Chondrocyte (in vitro differentiated cells): Measurements from ENCODE around the gene BAG5. TPM values are rescaled to one million over a fixed set of nuclear protein-coding genes. Genes with fewer than 3 reads are reported as not detected.

Experiments used
- DNase-seq: peaks from one replicate; pipeline ENCODE4 v3.0.0; 2021; ENCODE audit warnings: mixed read lengths, low spot score
- H3K27ac Mint-ChIP-seq: one replicate; pipeline ENCODE4 v1.8.0; 2021; ENCODE audit warnings: mild to moderate bottlenecking, moderate library complexity, mixed read lengths; ENCODE audit not compliant: unreplicated experiment
- H3K27me3 Mint-ChIP-seq: 2 replicates; pipeline ENCODE4 v1.8.0; 2021; ENCODE audit warnings: low read depth, mixed read lengths
- H3K36me3 Mint-ChIP-seq: 2 replicates; pipeline ENCODE4 v1.8.0; 2021; ENCODE audit warnings: low read depth, mixed read lengths
- H3K4me1 Mint-ChIP-seq: 2 replicates; pipeline ENCODE4 v1.8.0; 2021; ENCODE audit warnings: low read depth, mild to moderate bottlenecking, mixed read lengths
- H3K4me3 Mint-ChIP-seq: one replicate; pipeline ENCODE4 v1.8.0; 2021; ENCODE audit warnings: mild to moderate bottlenecking, moderate library complexity, mixed read lengths; ENCODE audit not compliant: unreplicated experiment
- H3K9me3 Mint-ChIP-seq: 2 replicates; pipeline ENCODE4 v1.8.0; 2021; ENCODE audit warnings: low read depth, mixed read lengths
- CTCF ChIP-seq: fragments of 200-600 bp; sonication (generic); IDR thresholded peaks from 2 replicates; pipeline ENCODE4 v1.5.0; 2021; ENCODE audit warnings: antibody characterized with exemption, mild to moderate bottlenecking, moderate library complexity
- total RNA-seq: library from RNA; stranded (reverse); gene quantifications from 3 replicates; pipeline ENCODE4 v1.2.1, GENCODE V29; 2021

Gene BAG5
- total RNA-seq, 1 donor from 2014 or later: 22.6 TPM

DNA sequence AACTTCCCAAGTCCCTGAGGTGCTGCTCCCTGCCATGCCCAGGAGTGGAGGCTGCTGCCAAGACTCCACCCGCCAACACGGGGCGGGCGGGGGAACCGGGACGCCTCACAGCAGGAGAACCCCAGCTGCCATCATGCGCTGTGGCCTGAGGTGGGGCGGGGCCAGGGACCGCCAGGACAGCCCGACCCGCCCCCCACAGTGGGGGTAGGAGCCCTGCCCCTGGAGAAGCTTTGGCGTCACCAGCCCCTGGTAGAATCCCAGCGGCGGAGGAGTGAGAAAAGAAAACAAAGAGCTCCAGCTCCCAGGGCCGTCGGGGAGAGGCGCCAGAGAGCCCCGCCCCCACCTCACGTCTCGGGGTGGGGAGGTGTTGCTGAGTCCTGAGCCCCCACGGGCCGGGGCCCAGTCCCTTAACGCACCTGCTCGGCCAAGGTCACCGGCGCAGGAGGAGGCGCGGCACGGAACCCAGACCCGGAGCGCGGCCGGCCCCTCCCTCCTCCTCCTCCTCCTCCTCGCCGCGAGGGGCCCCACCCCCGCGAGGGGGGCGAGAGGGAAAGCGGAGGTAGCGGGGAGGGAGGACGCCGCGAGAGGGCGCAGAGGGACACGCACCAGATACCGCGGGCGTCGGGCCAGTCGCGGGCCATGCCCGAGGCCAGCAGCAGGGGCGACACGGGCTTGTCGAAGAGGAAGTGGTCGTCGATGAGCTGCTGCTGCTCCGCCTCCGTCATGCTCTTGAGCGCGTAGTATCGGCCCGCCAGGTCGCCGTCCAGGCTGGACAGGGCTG is 41.6 kb downstream of the BAG5 start:
- peak overlapping the region; percentile 63 for H3K4me3 Mint-ChIP-seq
- peak overlapping the region; percentile 63 for H3K27ac Mint-ChIP-seq
- peak; percentile 80 for TF ChIP-seq CTCF
- DNase-seq: peak; percentile 93
- no peaks in the 10 kb centered on the region for H3K27me3 Mint-ChIP-seq
- H3K36me3 Mint-ChIP-seq: no peaks in the 10 kb centered on the region
- H3K9me3 Mint-ChIP-seq: no peaks in the 10 kb centered on the region
- peaks cover 40% of the 10 kb centered on the region for H3K4me1 Mint-ChIP-seq

GRCh38 chr14:103520269-103520656 is 42.2 kb downstream of the BAG5 start:
- H3K4me3 Mint-ChIP-seq: peak overlapping the region; percentile 63
- H3K27me3 Mint-ChIP-seq: no peaks in the 10 kb centered on the region
- H3K27ac Mint-ChIP-seq: peak overlapping the region; percentile 75

GRCh38 chr14:103519837-103520212 is 42.6 kb downstream of the BAG5 start:
- peak overlapping the region; percentile 75 for H3K27ac Mint-ChIP-seq
- H3K9me3 Mint-ChIP-seq: no peaks in the 10 kb centered on the region
- peak; percentile 92 for DNase-seq
- TF ChIP-seq CTCF: no peak
- H3K4me1 Mint-ChIP-seq: peaks cover 34% of the 10 kb centered on the region
- no peaks in the 10 kb centered on the region for H3K36me3 Mint-ChIP-seq
- no peaks in the 10 kb centered on the region for H3K27me3 Mint-ChIP-seq
- no peak overlapping the region for H3K4me3 Mint-ChIP-seq

More at GRCh38 chr14:103520269-103520656, 42.2 kb downstream of the BAG5 start:
- TF ChIP-seq CTCF: no peak
- DNase-seq: peak; percentile 91
- Mint-ChIP-seq H3K4me1 (peaks cover 35% of the 10 kb centered on the region), H3K9me3 (no peaks in the 10 kb centered on the region), H3K36me3 (no peaks in the 10 kb centered on the region)

GRCh38 chr14:103519043-103519836 is 43.2 kb downstream of the BAG5 start:
- Mint-ChIP-seq H3K27me3 (no peaks in the 10 kb centered on the region), H3K27ac (peak overlapping the region; percentile 75), H3K9me3 (no peaks in the 10 kb centered on the region), H3K4me1 (peaks cover 34% of the 10 kb centered on the region), H3K4me3 (peak overlapping the region; percentile 19), H3K36me3 (no peaks in the 10 kb centered on the region)
- peak; percentile 72 for DNase-seq
- TF ChIP-seq CTCF: no peak

DNA sequence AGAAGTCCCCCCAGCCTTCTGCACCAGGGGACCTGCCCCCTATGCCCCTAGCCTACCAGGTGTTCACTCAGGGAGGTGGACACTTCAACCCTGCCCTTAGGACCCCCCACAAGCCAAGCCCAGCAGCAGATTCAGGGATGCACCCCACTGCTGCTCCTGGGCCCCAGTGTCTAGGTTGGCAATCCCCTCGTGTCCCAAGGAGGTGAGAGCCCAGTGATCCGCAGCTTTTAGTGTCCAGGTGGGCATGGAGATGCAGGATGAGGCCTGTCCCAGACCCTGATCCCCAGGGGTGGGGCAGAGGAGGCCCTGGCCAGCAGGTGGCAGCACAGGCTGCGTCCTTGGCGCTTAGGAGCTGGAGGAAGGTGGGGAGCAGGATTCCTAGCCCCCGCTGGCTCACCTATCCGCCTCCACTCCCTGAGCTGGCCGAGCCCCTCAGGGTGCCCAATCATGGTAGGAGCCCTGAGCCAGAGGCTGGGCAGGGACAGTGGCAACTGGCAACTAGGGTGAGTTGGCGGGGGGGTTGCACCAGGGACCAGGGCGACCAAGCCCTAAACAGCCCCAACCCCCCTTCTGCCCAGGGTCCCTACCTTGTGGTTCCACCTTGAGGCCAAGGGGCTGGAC is 43.9 kb downstream of the BAG5 start:
- peaks cover 33% of the 10 kb centered on the region for H3K4me1 Mint-ChIP-seq
- peak; percentile 95 for TF ChIP-seq CTCF
- H3K27ac Mint-ChIP-seq: no peak overlapping the region
- peak overlapping the region; percentile 19 for H3K4me3 Mint-ChIP-seq
- DNase-seq: peak; percentile 84
- H3K36me3 Mint-ChIP-seq: no peaks in the 10 kb centered on the region
- no peaks in the 10 kb centered on the region for H3K27me3 Mint-ChIP-seq
- H3K9me3 Mint-ChIP-seq: no peaks in the 10 kb centered on the region
